Transverse colon (tissue), 4 donors: ENCODE data around the gene PRKCA.

Experiments used
- EP300 ChIP-seq: sonication (generic); formaldehyde crosslinking; IDR thresholded peaks from one replicate; pipeline ENCODE4 v1.6.1; 2017; ENCODE audit warnings: antibody characterized with exemption, low read depth
- POLR2A ChIP-seq: fragments of 450-650 bp; IDR thresholded peaks from one replicate; pipeline ENCODE4 v1.6.1; 2016; ENCODE audit warnings: antibody characterized with exemption, mild to moderate bottlenecking, moderate library complexity
- POLR2AphosphoS5 ChIP-seq, 3 donors: sonication (generic); formaldehyde crosslinking; IDR thresholded peaks; one replicate each; pipeline ENCODE4 v1.6.1; 2016; ENCODE audit warnings: antibody characterized with exemption in 3 of 3
- TF ChIP-seq, protein P1 (sequence below), 5 experiments: fragments of 200-600 bp in 3 of 5; fragments of 450-650 bp in 2 of 5; sonication (generic) in 3 of 5; IDR thresholded peaks; 1 replicate in 2 of 5; 2 replicates in 3 of 5; pipeline ENCODE4 v1.5.1; 2016 to 2017; ENCODE audit warnings: antibody characterized with exemption in 5 of 5, inconsistent platforms in 3 of 5, mild to moderate bottlenecking in 2 of 5, moderate library complexity in 1 of 5

DNA sequence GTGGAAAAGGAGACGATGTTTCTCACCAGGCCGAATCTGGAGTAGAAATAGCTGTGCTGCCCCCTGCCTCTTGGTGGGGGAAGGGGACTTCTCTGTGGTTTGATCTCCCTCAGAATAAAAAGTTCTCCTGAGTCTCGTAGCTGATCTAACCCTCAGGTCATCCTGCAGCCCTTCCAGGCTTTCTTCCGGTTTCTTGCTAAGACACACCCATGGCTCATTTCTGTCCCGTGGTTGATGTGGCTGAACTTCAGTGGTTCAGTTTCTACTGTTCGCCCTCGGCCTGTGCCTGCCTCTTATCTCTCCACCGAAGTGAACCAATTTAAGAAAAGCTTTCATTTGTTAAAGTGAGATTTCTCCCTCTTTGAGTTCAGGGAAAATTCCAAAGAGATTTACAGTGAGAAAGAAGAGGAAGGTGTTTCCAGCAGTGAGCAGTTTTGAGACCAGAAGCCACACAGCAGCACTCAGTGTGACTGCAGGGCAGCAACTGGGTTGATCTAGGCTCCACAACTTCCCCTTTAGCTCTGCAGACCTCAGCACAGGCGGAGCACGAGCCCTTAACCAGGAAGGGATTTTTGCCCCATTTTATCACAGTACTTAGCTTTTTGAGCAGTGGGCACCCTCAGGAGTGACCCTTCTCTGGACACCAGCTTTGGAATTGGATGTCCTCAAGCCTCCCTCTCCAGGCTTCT lies 497.6 kb downstream of the PRKCA start:
- no peak for TF ChIP-seq POLR2A
- TF ChIP-seq, protein P1, sequence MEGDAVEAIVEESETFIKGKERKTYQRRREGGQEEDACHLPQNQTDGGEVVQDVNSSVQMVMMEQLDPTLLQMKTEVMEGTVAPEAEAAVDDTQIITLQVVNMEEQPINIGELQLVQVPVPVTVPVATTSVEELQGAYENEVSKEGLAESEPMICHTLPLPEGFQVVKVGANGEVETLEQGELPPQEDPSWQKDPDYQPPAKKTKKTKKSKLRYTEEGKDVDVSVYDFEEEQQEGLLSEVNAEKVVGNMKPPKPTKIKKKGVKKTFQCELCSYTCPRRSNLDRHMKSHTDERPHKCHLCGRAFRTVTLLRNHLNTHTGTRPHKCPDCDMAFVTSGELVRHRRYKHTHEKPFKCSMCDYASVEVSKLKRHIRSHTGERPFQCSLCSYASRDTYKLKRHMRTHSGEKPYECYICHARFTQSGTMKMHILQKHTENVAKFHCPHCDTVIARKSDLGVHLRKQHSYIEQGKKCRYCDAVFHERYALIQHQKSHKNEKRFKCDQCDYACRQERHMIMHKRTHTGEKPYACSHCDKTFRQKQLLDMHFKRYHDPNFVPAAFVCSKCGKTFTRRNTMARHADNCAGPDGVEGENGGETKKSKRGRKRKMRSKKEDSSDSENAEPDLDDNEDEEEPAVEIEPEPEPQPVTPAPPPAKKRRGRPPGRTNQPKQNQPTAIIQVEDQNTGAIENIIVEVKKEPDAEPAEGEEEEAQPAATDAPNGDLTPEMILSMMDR (IDR thresholded peaks at IDR 0.05), result no peak
- no peak for TF ChIP-seq POLR2AphosphoS5 (IDR thresholded peaks at IDR 0.05)
- TF ChIP-seq EP300, result no peak
